A673 (cell line): ENCODE data around the gene MAGEA12. TPM values are rescaled to one million over a fixed set of nuclear protein-coding genes. Genes with fewer than 3 reads are reported as not detected.
"Not testable (repeated sequence)": the region's sequence is repeated elsewhere in the genome, so short reads cannot be mapped to it uniquely, and the experiment has no call there.

Experiments used
- BruUV-seq: library from RNA; stranded (reverse); fragments of 400-500 nt; replicated peaks from 2 replicates; lab custom pipeline; 2021; lab: Mats Ljungman, UMichigan
- CTCF ChIA-PET: fragments of 300-600 bp; sonication (Branson Sonifier 250); formaldehyde crosslinking; loops from one replicate; lab custom pipeline; 2022; ENCODE audit warnings: antibody characterized with exemption; lab: Charles Lee
- POLR2A ChIA-PET: fragments of 300-600 bp; sonication (Branson Sonifier 250); formaldehyde crosslinking; loops from one replicate; lab custom pipeline; 2022; ENCODE audit warnings: antibody characterized with exemption; ENCODE audit not compliant: low non-redundant PET; lab: Charles Lee
- DNase-seq: peaks from one replicate; pipeline ENCODE4 v3.0.0-alpha.2; 2015; ENCODE audit warnings: low spot score
- H3K27ac ChIP-seq: fragments of 200-600 bp; sonication (generic); 2 replicates; pipeline ENCODE4 v1.5.1; 2016; ENCODE audit warnings: mixed run types, low read depth, mild to moderate bottlenecking, mixed read lengths, antibody characterized with exemption, low read length; ENCODE audit not compliant: poor library complexity, severe bottlenecking
- H3K27me3 ChIP-seq: fragments of 200-600 bp; sonication (generic); replicated peaks from 2 replicates; pipeline ENCODE4 v1.6.1; 2017; ENCODE audit warnings: mixed run types, low read depth, mild to moderate bottlenecking, mixed read lengths, antibody characterized with exemption, low read length; ENCODE audit not compliant: insufficient read depth, poor library complexity
- H3K36me3 ChIP-seq: fragments of 200-600 bp; sonication (generic); 2 replicates; pipeline ENCODE4 v1.6.1; 2016; ENCODE audit warnings: mixed run types, mild to moderate bottlenecking, mixed read lengths, antibody characterized with exemption, low read length; ENCODE audit not compliant: insufficient read depth, poor library complexity, severe bottlenecking
- H3K4me1 ChIP-seq: fragments of 200-600 bp; sonication (generic); 2 replicates; pipeline ENCODE4 v1.6.1; 2017; ENCODE audit warnings: mixed run types, mild to moderate bottlenecking, mixed read lengths, antibody characterized with exemption, low read length; ENCODE audit not compliant: insufficient read depth, poor library complexity, severe bottlenecking
- H3K4me3 ChIP-seq: fragments of 200-600 bp; sonication (generic); 2 replicates; pipeline ENCODE4 v1.5.1; 2016; ENCODE audit warnings: low read depth, mixed run types, mild to moderate bottlenecking, mixed read lengths, low read length; ENCODE audit not compliant: poor library complexity, severe bottlenecking
- H3K9me3 ChIP-seq: fragments of 200-600 bp; sonication (generic); 2 replicates; pipeline ENCODE4 v1.6.1; 2016; ENCODE audit warnings: mixed run types, low read depth, mild to moderate bottlenecking, mixed read lengths, antibody characterized with exemption, low read length; ENCODE audit not compliant: poor library complexity, severe bottlenecking
- CTCF ChIP-seq: fragments of 300-800, 200-600 bp; sonication (generic); conservative IDR thresholded peaks from 2 replicates; pipeline ENCODE4 v1.5.1; 2017; ENCODE audit warnings: low read depth, mild to moderate bottlenecking, antibody characterized with exemption, low read length, moderate library complexity, mixed read lengths
- EZH2 ChIP-seq: fragments of 200-600 bp; sonication (generic); IDR thresholded peaks from 2 replicates; pipeline ENCODE4 v1.6.1; 2017; ENCODE audit warnings: borderline replicate concordance, low read depth, mild to moderate bottlenecking, mixed read lengths, antibody characterized with exemption, low read length; ENCODE audit not compliant: poor library complexity, severe bottlenecking
- intact Hi-C: fragments of 100-400 bp; cut with micrococcal nuclease; formaldehyde crosslinking; loops from one replicate; pipeline ENCODE4 v1.10.0; 2022; ENCODE audit not compliant: unreplicated experiment
- total RNA-seq: library from RNA; stranded (reverse); gene quantifications from 2 replicates; pipeline ENCODE4 v1.2.3, GENCODE V29; 2021

MAGEA12 gene
- total RNA-seq, 1 experiment from 2014 or later = not detected

GRCh38 chrX:152735860-152736511, 2.4 kb downstream of the MAGEA12 start:
- no peak overlapping the region for H3K4me3 ChIP-seq
- ChIA-PET CTCF (no interaction called here), POLR2A (no interaction called here)
- BruUV-seq = no TSS peak
- intact Hi-C loops = no loop called here
- H3K36me3 ChIP-seq = no peaks in the 10 kb centered on the region
- H3K27ac ChIP-seq = no peak overlapping the region
- no peaks in the 10 kb centered on the region for H3K4me1 ChIP-seq
- no peaks in the 10 kb centered on the region for H3K9me3 ChIP-seq
- no peak for DNase-seq
- TF ChIP-seq EZH2 (no peak), CTCF (no peak)
- H3K27me3 ChIP-seq = peaks cover 14% of the 10 kb centered on the region

DNA sequence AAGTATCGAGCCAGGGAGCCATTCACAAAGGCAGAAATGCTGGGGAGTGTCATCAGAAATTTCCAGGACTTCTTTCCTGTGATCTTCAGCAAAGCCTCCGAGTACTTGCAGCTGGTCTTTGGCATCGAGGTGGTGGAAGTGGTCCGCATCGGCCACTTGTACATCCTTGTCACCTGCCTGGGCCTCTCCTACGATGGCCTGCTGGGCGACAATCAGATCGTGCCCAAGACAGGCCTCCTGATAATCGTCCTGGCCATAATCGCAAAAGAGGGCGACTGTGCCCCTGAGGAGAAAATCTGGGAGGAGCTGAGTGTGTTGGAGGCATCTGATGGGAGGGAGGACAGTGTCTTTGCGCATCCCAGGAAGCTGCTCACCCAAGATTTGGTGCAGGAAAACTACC, 3.0 kb downstream of the MAGEA12 start:
- H3K9me3 ChIP-seq, BruUV-seq, CTCF ChIA-PET, H3K4me3 ChIP-seq, DNase-seq, H3K36me3 ChIP-seq, POLR2A ChIA-PET, intact Hi-C loops, H3K4me1 ChIP-seq, H3K27ac ChIP-seq: not testable (repeated sequence)
- peaks cover 11% of the 10 kb centered on the region for H3K27me3 ChIP-seq

DNA sequence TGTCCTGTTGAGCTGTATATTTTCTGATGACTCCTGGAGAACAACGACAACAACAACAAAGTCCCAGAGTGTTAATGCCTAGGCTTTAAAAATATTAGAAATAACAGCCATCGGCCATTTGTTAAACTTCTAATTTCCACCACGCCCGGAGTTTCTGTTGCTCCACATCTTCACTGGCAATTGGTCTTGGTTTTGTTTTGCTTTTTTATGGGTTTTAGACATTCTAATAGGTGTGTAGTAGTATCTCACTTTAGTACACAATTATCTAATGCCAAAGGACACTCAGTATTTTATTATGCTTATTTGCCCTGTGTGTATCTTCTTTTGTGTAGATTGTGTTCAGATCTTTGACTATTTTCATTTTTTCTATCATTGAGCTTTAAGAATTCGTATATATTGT, 5.0 kb downstream of the MAGEA12 start:
- Histone ChIP-seq H3K9me3 (no peaks in the 10 kb centered on the region), H3K4me1 (no peaks in the 10 kb centered on the region), H3K27me3 (peaks cover 7% of the 10 kb centered on the region), H3K4me3 (no peak overlapping the region), H3K27ac (no peak overlapping the region), H3K36me3 (no peaks in the 10 kb centered on the region)
- ChIA-PET CTCF (no interaction called here), POLR2A (no interaction called here)
- TF ChIP-seq EZH2 (no peak), CTCF (no peak)
- BruUV-seq = no TSS peak
- no peak for DNase-seq
- intact Hi-C loops = no loop called here

DNA sequence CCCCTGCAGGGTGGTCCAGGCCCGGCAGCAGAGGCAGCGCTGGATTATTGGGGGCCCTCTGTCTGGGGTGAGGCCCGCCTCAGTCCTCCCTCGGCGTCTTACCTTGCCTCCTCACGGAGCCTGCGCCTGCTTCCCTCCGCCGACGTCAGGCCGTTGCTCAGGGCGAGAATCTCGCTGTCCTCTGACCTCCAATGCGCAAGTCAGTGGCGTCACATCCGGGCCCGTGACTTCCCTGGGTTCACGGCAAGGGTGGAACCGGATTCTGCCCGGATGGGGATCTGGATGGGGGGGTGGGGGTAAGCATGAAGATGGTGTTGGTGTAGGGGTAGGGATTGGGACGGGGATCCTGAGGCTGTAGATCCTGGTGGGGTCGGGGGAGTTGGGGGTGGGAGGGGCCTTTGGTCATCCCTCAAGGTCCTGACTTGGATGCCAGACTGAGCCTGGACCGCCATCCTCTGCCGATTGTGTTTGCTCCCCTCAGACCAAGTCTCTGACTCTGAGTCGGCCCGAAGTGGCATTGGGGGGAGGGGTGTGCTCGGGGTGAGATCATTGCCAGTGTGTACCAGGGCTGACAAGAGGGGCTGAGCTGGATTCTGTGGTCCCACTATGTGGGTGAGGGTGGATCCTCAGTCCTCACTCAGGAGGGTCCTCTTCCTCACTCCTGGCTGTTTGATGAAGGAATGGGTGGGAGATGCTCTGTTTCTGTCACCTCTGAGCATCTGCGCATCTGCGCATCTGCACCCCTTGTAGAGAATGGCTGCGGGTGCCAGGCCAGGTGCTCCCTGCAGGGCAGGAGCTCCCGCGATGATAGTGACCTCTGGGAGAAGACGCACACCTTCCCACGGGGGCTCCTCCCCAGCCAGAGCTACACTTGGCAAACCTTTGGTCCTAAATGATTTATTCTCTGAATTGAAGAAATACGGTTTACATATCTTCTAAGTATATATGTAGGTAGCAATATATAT, 20.4 kb downstream of the MAGEA12 start, which contains the start of gene MAGEA2:
Gene MAGEA2 (minus strand): TSS at position 157 of the 965 bp plus-strand sequence. CDS start 2,479 bp downstream, outside the sequence.
- DNase-seq, intact Hi-C loops, CTCF ChIA-PET, H3K27me3 ChIP-seq, H3K36me3 ChIP-seq, H3K27ac ChIP-seq, BruUV-seq, H3K4me3 ChIP-seq, H3K4me1 ChIP-seq, H3K9me3 ChIP-seq, POLR2A ChIA-PET: not testable (repeated sequence)

GRCh38 chrX:152754871-152755270, 21.3 kb downstream of the MAGEA12 start:
- H3K27ac ChIP-seq, CTCF ChIA-PET, DNase-seq, H3K4me1 ChIP-seq, POLR2A ChIA-PET, BruUV-seq, intact Hi-C loops, H3K4me3 ChIP-seq, H3K36me3 ChIP-seq, H3K9me3 ChIP-seq, H3K27me3 ChIP-seq: not testable (repeated sequence)
